Glutamatergic neuron (in vitro differentiated cells): ENCODE measurements around the gene UBE2L6. TPM values are rescaled to one million over a fixed set of nuclear protein-coding genes. Genes with fewer than 3 reads are reported as not detected.

Source experiments
- DNase-seq: peaks from one replicate; pipeline ENCODE4 v3.0.0; 2022
- H3K27ac Mint-ChIP-seq: one replicate; pipeline ENCODE4 v1.8.0; 2020; ENCODE audit warnings: mild to moderate bottlenecking, mixed read lengths, inconsistent platforms; ENCODE audit not compliant: unreplicated experiment
- H3K27me3 Mint-ChIP-seq: one replicate; pipeline ENCODE4 v1.8.0; 2020; ENCODE audit warnings: mild to moderate bottlenecking, moderate library complexity, mixed read lengths, inconsistent platforms; ENCODE audit not compliant: unreplicated experiment
- H3K36me3 Mint-ChIP-seq: one replicate; pipeline ENCODE4 v1.8.0; 2020; ENCODE audit warnings: mild to moderate bottlenecking, mixed read lengths, inconsistent platforms; ENCODE audit not compliant: unreplicated experiment
- H3K4me1 Mint-ChIP-seq: one replicate; pipeline ENCODE4 v1.8.0; 2020; ENCODE audit warnings: mild to moderate bottlenecking, low read depth, mixed read lengths, inconsistent platforms; ENCODE audit not compliant: unreplicated experiment
- H3K4me3 Mint-ChIP-seq: one replicate; pipeline ENCODE4 v1.8.0; 2020; ENCODE audit warnings: mild to moderate bottlenecking, mixed read lengths, inconsistent platforms; ENCODE audit not compliant: unreplicated experiment
- H3K9me3 Mint-ChIP-seq: one replicate; pipeline ENCODE4 v1.8.0; 2020; ENCODE audit warnings: mild to moderate bottlenecking, moderate library complexity, mixed read lengths, inconsistent platforms; ENCODE audit not compliant: unreplicated experiment
- long read RNA-seq: library from polyadenylated mRNA; unstranded; transcript quantifications from one replicate; pipeline ENCODE4 v2.0.0, GENCODE V29; 2020; ENCODE audit not compliant: unreplicated experiment
- total RNA-seq: library from RNA; stranded (reverse); fragmentation: NEBNext Ultra II Directional; extraction: Animal tissue kit (Norgen Biotek cat#: 25700); gene quantifications from one replicate; pipeline ENCODE4 v1.2.1, GENCODE V29; 2021; ENCODE audit not compliant: unreplicated experiment
- TF ChIP-seq, protein P1 (sequence below): fragments of 200-600 bp; sonication (generic); IDR thresholded peaks from one replicate; pipeline ENCODE4 v1.5.0; 2021; ENCODE audit not compliant: partially characterized antibody, unreplicated experiment

The UBE2L6 gene
- 199 TPM for total RNA-seq
- long read RNA-seq, transcript UBE2L6-202 (4 exons, 1,573 nt), result minor isoform, 86 of 260 reads
- long read RNA-seq, transcript UBE2L6-201 (4 exons, 1,354 nt), result major isoform, 153 of 260 reads
- long read RNA-seq, transcript UBE2L6-205 (3 exons, 605 nt), result minor isoform, 7 of 260 reads
- long read RNA-seq, partial matches to known transcripts, result 3 of 260 reads
- long read RNA-seq, other reads (novel, unspliced or antisense), result 11 of 260 reads

DNA sequence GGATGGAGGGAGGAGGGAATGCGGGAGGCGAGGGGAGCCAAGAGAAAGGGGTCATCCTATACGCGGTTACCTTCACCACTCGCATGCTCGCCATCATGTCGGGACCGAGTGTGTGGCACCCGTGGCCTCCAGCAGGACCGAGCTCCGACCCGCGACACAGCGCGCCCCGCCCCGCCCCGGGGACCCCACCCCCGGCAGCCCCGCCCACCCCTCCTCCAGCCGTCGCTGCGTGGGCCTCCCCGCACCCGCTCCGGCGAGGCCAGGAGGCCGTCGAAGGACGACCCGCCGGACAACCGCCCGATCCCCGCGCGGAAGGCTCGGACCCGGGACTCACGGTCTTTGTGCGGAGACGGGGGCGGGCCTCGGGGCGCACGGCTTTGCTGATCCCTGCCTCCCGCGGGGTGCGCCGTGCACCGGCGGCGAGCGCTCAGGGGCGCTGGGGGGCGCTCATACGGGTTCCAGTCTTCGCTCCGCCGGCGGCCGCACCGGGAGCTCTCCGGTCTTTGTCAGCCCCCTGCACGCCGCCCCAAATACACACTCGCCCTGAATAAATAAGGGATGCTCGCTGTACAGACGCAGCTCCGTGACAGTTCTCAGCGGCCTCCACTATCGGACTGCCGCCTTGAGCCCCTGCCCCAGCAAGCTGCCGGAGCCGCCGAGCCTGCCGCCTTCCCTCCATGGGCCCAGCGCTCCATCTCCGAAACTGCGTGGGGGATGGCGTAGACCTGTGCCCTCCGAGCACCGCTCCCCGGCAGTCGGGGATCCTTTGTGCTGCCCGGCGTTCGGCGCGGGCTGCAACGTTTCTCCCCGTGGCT, at the start of gene UBE2L6:
UBE2L6 (minus strand) TSS at position 158 of the 815 bp plus-strand sequence; CDS start at position 97, 61 bp downstream.
- peaks cover 21% of the 10 kb centered on the region for H3K4me1 Mint-ChIP-seq
- peak; percentile 92 for DNase-seq
- no peaks in the 10 kb centered on the region for H3K36me3 Mint-ChIP-seq
- H3K4me3 Mint-ChIP-seq, result peak within 1 kb of the TSS; percentile 97
- peaks cover 4% of the 10 kb centered on the region for H3K27me3 Mint-ChIP-seq
- peak within 1 kb of the TSS; percentile 99 for H3K27ac Mint-ChIP-seq
- peaks cover 6% of the 10 kb centered on the region for H3K9me3 Mint-ChIP-seq
- TF ChIP-seq, protein P1, sequence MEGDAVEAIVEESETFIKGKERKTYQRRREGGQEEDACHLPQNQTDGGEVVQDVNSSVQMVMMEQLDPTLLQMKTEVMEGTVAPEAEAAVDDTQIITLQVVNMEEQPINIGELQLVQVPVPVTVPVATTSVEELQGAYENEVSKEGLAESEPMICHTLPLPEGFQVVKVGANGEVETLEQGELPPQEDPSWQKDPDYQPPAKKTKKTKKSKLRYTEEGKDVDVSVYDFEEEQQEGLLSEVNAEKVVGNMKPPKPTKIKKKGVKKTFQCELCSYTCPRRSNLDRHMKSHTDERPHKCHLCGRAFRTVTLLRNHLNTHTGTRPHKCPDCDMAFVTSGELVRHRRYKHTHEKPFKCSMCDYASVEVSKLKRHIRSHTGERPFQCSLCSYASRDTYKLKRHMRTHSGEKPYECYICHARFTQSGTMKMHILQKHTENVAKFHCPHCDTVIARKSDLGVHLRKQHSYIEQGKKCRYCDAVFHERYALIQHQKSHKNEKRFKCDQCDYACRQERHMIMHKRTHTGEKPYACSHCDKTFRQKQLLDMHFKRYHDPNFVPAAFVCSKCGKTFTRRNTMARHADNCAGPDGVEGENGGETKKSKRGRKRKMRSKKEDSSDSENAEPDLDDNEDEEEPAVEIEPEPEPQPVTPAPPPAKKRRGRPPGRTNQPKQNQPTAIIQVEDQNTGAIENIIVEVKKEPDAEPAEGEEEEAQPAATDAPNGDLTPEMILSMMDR, result peak; percentile 96

DNA sequence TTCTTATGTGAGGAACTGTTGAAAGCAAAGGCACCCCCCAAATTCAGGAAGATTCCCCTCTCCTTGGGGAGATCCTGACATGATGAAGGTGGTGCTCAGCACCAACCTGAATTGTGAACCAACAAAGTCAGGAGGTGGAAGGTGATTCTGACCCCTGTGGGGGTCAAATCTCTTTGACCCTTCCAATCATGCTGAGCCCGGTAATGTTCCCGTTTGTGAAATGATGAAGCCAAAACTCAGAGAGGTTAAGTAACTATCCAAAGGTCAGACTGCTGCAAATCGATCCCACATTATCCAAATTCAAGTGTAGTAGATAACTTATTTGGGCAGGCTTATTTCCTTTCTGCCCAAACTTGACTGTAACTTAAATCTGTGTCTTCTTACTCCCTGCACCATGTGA, 49.1 kb upstream of the UBE2L6 start:
- TF ChIP-seq, protein P1, result no peak
- no peak overlapping the region for H3K4me3 Mint-ChIP-seq
- H3K27ac Mint-ChIP-seq, result no peak overlapping the region
- no peaks in the 10 kb centered on the region for H3K4me1 Mint-ChIP-seq
- no peak for DNase-seq
- H3K36me3 Mint-ChIP-seq, result peaks cover 4% of the 10 kb centered on the region
- peaks cover 2% of the 10 kb centered on the region for H3K27me3 Mint-ChIP-seq
- H3K9me3 Mint-ChIP-seq, result peaks cover 5% of the 10 kb centered on the region

DNA sequence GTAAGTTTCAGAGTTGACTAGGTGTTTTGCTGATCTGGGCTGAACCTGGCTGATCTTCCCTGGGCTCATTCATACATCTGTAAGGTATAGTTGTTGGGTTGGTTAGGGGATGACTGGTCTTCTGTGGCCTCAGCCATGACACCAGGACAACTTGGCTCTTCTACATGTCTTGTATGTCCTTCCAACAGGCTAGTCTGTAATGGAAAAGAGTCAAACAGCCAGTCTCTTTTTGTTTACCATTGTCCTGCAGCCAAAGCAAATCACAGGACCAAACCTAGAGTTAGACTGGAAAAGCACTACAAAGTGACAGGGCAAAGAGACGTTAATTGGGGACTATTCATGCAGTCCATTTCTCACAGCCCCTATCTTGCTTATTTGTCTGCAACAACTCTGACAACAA, 47.8 kb upstream of the UBE2L6 start:
- H3K4me1 Mint-ChIP-seq, result no peaks in the 10 kb centered on the region
- no peak for DNase-seq
- peaks cover 4% of the 10 kb centered on the region for H3K36me3 Mint-ChIP-seq
- TF ChIP-seq, protein P1, result no peak
- peaks cover 5% of the 10 kb centered on the region for H3K9me3 Mint-ChIP-seq
- H3K27ac Mint-ChIP-seq, result no peak overlapping the region
- H3K4me3 Mint-ChIP-seq, result no peak overlapping the region
- no peaks in the 10 kb centered on the region for H3K27me3 Mint-ChIP-seq

DNA sequence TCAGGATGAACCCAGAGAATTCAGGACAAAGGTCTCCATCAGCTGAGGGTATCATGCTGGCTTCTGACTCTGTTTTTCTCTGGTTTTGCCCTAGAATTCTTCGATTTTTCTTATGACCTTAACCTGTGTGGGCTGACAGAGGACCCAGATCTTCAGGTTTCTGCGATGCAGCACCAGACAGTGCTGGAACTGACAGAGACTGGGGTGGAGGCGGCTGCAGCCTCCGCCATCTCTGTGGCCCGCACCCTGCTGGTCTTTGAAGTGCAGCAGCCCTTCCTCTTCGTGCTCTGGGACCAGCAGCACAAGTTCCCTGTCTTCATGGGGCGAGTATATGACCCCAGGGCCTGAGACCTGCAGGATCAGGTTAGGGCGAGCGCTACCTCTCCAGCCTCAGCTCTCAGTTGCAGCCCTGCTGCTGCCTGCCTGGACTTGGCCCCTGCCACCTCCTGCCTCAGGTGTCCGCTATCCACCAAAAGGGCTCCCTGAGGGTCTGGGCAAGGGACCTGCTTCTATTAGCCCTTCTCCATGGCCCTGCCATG, 46.8 kb upstream of the UBE2L6 start:
- Mint-ChIP-seq H3K27me3 (no peaks in the 10 kb centered on the region), H3K4me1 (no peaks in the 10 kb centered on the region), H3K27ac (no peak overlapping the region), H3K9me3 (peaks cover 3% of the 10 kb centered on the region), H3K4me3 (no peak overlapping the region), H3K36me3 (peaks cover 4% of the 10 kb centered on the region)
- DNase-seq, result no peak
- TF ChIP-seq, protein P1, result no peak
